IMR-90 (cell line): ENCODE measurements around the gene POLR3B. TPM values are rescaled to one million over a fixed set of nuclear protein-coding genes. Genes with fewer than 3 reads are reported as not detected.

ENCODE experiments used
- ATAC-seq: fragments of 200-7000 bp; cut with Tn5 transposase; 2 replicates; pipeline ENCODE4 v1.9.1; 2020; ENCODE audit warnings: low read depth, mild to moderate bottlenecking, moderate library complexity
- BruUV-seq: library from RNA; stranded (reverse); fragments of 400-500 nt; replicated peaks from 2 replicates; lab custom pipeline; 2021; lab: Mats Ljungman, UMichigan
- CTCF ChIA-PET: fragments of 300-600 bp; formaldehyde crosslinking; extraction: SDS; loops from one replicate; lab custom pipeline; 2021; ENCODE audit warnings: antibody characterized with exemption; lab: Yijun Ruan, JAX
- POLR2A ChIA-PET: fragments of 300-600 bp; sonication (Branson Sonifier 250); formaldehyde crosslinking; loops from one replicate; lab custom pipeline; 2022; ENCODE audit warnings: antibody characterized with exemption; ENCODE audit not compliant: unreplicated experiment; lab: Charles Lee
- DNase-seq: peaks from one replicate; pipeline ENCODE4 v3.0.0; 2013
- H2AFZ ChIP-seq: replicated peaks from 2 replicates; pipeline ENCODE3; 2013; ENCODE audit warnings: low read length, mild to moderate bottlenecking; ENCODE audit not compliant: poor library complexity
- H2AK5ac ChIP-seq: 2 replicates; pipeline ENCODE4 v1.6.1; 2013; ENCODE audit warnings: low read depth, low read length, inconsistent platforms
- H2AK9ac ChIP-seq: replicated peaks from 2 replicates; pipeline ENCODE3; 2013; ENCODE audit warnings: mild to moderate bottlenecking, low read depth, low read length, moderate library complexity; ENCODE audit not compliant: poor library complexity
- H2BK120ac ChIP-seq: 2 replicates; pipeline ENCODE4 v1.6.1; 2013; ENCODE audit warnings: low read depth, low read length, inconsistent platforms
- H2BK15ac ChIP-seq: 3 replicates; pipeline ENCODE4 v1.6.1; 2013; ENCODE audit warnings: low read depth, low read length, inconsistent platforms
- H2BK20ac ChIP-seq: 2 replicates; pipeline ENCODE4 v1.6.1; 2013; ENCODE audit warnings: low read depth, mild to moderate bottlenecking, inconsistent platforms, low read length, moderate library complexity
- H2BK5ac ChIP-seq: 2 replicates; pipeline ENCODE4 v1.6.1; 2013; ENCODE audit warnings: mild to moderate bottlenecking, low read depth, low read length, inconsistent platforms; ENCODE audit not compliant: poor library complexity, severe bottlenecking
- H3K14ac ChIP-seq: replicated peaks from 2 replicates; pipeline ENCODE4 v1.6.1; 2013; ENCODE audit warnings: low read depth, low read length, inconsistent platforms
- H3K18ac ChIP-seq: 2 replicates; pipeline ENCODE4 v1.6.1; 2013; ENCODE audit warnings: low read depth, low read length, control low read depth
- H3K23ac ChIP-seq: 2 replicates; pipeline ENCODE4 v1.6.1; 2013; ENCODE audit warnings: low read depth, low read length, inconsistent platforms
- H3K27ac ChIP-seq: 2 replicates; pipeline ENCODE4 v1.5.1; 2013; ENCODE audit warnings: mild to moderate bottlenecking, control low read depth, low read length; ENCODE audit not compliant: insufficient read depth
- H3K27me3 ChIP-seq: 2 replicates; pipeline ENCODE4 v1.6.1; 2013; ENCODE audit warnings: low read length; ENCODE audit not compliant: control insufficient read depth, insufficient read depth
- H3K36me3 ChIP-seq: 2 replicates; pipeline ENCODE4 v1.6.1; 2013; ENCODE audit warnings: low read length, mixed read lengths; ENCODE audit not compliant: control insufficient read depth, insufficient read depth
- H3K4ac ChIP-seq: 2 replicates; pipeline ENCODE4 v1.6.1; 2013; ENCODE audit warnings: low read depth, low read length, inconsistent platforms
- H3K4me1 ChIP-seq: 2 replicates; pipeline ENCODE4 v1.6.1; 2013; ENCODE audit warnings: low read length, mixed read lengths; ENCODE audit not compliant: control insufficient read depth, insufficient read depth
- H3K4me2 ChIP-seq: 2 replicates; pipeline ENCODE4 v1.6.1; 2013; ENCODE audit warnings: low read depth, mild to moderate bottlenecking, control low read depth, low read length, moderate library complexity
- H3K4me3 ChIP-seq: 2 replicates; pipeline ENCODE4 v1.5.1; 2013; ENCODE audit warnings: low read depth, mild to moderate bottlenecking, control low read depth, low read length, moderate library complexity; ENCODE audit not compliant: insufficient read depth
- H3K56ac ChIP-seq: 2 replicates; pipeline ENCODE4 v1.6.1; 2013; ENCODE audit warnings: low read length, inconsistent platforms; ENCODE audit not compliant: insufficient read depth; ENCODE audit errors: extremely low read depth
- H3K79me1 ChIP-seq, 2 experiments: 2 replicates each; pipeline ENCODE4 v1.6.1; 2013; ENCODE audit warnings: low read length in 2 of 2, inconsistent platforms in 1 of 2, low read depth in 1 of 2
- H3K9ac ChIP-seq: 2 replicates; pipeline ENCODE4 v1.6.1; 2013; ENCODE audit warnings: low read depth, low read length, control low read depth
- H3K9me1 ChIP-seq: 2 replicates; pipeline ENCODE4 v1.6.1; 2013; ENCODE audit warnings: low read length, inconsistent platforms; ENCODE audit not compliant: insufficient read depth
- H3K9me3 ChIP-seq: 2 replicates; pipeline ENCODE4 v1.6.1; 2013; ENCODE audit warnings: low read length; ENCODE audit not compliant: control insufficient read depth, insufficient read depth
- H4K20me1 ChIP-seq: 2 replicates; pipeline ENCODE4 v1.6.1; 2013; ENCODE audit warnings: low read length, inconsistent platforms; ENCODE audit not compliant: insufficient read depth
- H4K5ac ChIP-seq: 2 replicates; pipeline ENCODE4 v1.6.1; 2013; ENCODE audit warnings: mild to moderate bottlenecking, low read depth, low read length, control low read depth
- H4K8ac ChIP-seq, 2 experiments: 2 replicates each; pipeline ENCODE4 v1.6.1; 2013; ENCODE audit warnings: low read depth in 2 of 2, low read length in 2 of 2, control low read depth in 1 of 2, inconsistent platforms in 1 of 2
- H4K91ac ChIP-seq: 2 replicates; pipeline ENCODE4 v1.6.1; 2013; ENCODE audit warnings: low read depth, low read length, inconsistent platforms; ENCODE audit not compliant: insufficient read depth
- MAFK ChIP-seq: IDR thresholded peaks from 2 replicates; pipeline ENCODE4 v1.6.1; 2012; ENCODE audit warnings: low read depth, low read length, improper control_type of control experiment
- NFE2L2 ChIP-seq: fragments of 150-350 bp; IDR thresholded peaks from 2 replicates; pipeline ENCODE4 v1.6.1; 2016; ENCODE audit warnings: low read depth, mild to moderate bottlenecking, low read length
- SMC3 ChIP-seq: fragments of 150-350 bp; IDR thresholded peaks from 2 replicates; pipeline ENCODE4 v1.6.1; 2016; ENCODE audit warnings: low read depth, mild to moderate bottlenecking, antibody characterized with exemption, low read length, moderate library complexity
- USF2 ChIP-seq: fragments of 150-350 bp; IDR thresholded peaks from 2 replicates; pipeline ENCODE4 v1.6.1; 2017; ENCODE audit warnings: mild to moderate bottlenecking, antibody characterized with exemption, low read length, low read depth
- WGBS, 2 experiments: methylation state at CpG; one replicate each; pipeline versions ENCODE4 v1.1.5 to v1.1.7; 2013; ENCODE audit warnings: missing lambda C conversion rate in 2 of 2; ENCODE audit not compliant: insufficient read length in 1 of 2; ENCODE audit errors: extremely low coverage in 2 of 2; 5-methylcytosine and 5-hydroxymethylcytosine counted together
- dilution Hi-C: fragments of 300-500 bp; cut with HindIII; formaldehyde crosslinking; loops from one replicate; pipeline ENCODE4 v1.14.3; 2018; ENCODE audit warnings: low sequenced_read_pairs; ENCODE audit not compliant: unreplicated experiment
- in situ Hi-C: fragments of 300-500 bp; cut with MboI; formaldehyde crosslinking; loops from 3 replicates; pipeline ENCODE4 v1.14.3; 2019; ENCODE audit warnings: low sequenced_read_pairs, inconsistent platforms, mixed read lengths
- intact Hi-C: fragments of 100-400 bp; cut with micrococcal nuclease; formaldehyde crosslinking; loops from 2 replicates; pipeline ENCODE4 v1.10.0; 2022
- polyA plus RNA-seq, 3 experiments: library from polyadenylated mRNA; depleted of rRNA; stranded (reverse); fragments of >200 nt; gene quantifications; 2 replicates each; pipeline ENCODE4 v1.2.3, GENCODE V29; 2012; ENCODE audit warnings: low replicate concordance in 1 of 3
- total RNA-seq: library from RNA; depleted of rRNA; stranded (reverse); fragments of >200 nt; gene quantifications from 2 replicates; pipeline ENCODE4 v1.2.3, GENCODE V29; 2012

POLR3B gene
- total and polyA plus RNA-seq, 2 of the 4 experiments (the other 2 are of a cell fraction), result 6.9 to 15.4 TPM

- Histone ChIP-seq H2AK9ac (no peak overlapping the region), H3K14ac (no peak overlapping the region), H4K20me1 (no peaks in the 10 kb centered on the region; the same call in 1 of the 2 replicates), H3K56ac (no peak overlapping the region), H3K9ac (peak overlapping the region; percentile 51; the same call in 1 of the 2 replicates), H2AFZ (peak overlapping the region; percentile 25), H3K27me3 (no peaks in the 10 kb centered on the region), H4K91ac (no peak overlapping the region), H4K8ac (no peak overlapping the region), H3K18ac (no peak overlapping the region), H2BK15ac (no peak overlapping the region), H3K23ac (no peak overlapping the region), H2AK5ac (no peak overlapping the region), H3K4me1 (peaks cover 3% of the 10 kb centered on the region), H3K27ac (no peak overlapping the region), H3K4me3 (peak overlapping the region; percentile 15; the same call in 1 of the 2 replicates), H2BK120ac (no peak overlapping the region), H3K79me1 (no peaks in the 10 kb centered on the region), H2BK20ac (no peak overlapping the region), H3K9me1 (peaks cover 4% of the 10 kb centered on the region), H3K4me2 (peak overlapping the region; percentile 69), H3K9me3 (no peaks in the 10 kb centered on the region), H4K5ac (no peak overlapping the region), H3K36me3 (peaks cover 4% of the 10 kb centered on the region), H2BK5ac (no peak overlapping the region), H3K4ac (no peak overlapping the region)
- ChIA-PET POLR2A (no interaction called here), CTCF (no interaction called here)
- TF ChIP-seq MAFK (no peak), SMC3 (no peak), NFE2L2 (no peak), USF2 (no peak)
- 57% methylated on average over 1 of the region's 2 CpGs; no CpG with 5 or more reads in 1 of the 2 experiments for WGBS, 2 experiments
- ATAC-seq (peak; percentile 56), DNase-seq (no peak)
- intact Hi-C loops, result loop anchor here (5.0 kb wide), 1 partner anchor 96 kb away; the partner anchor contains the start of gene CKAP4
- no TSS peak for BruUV-seq
- dilution Hi-C loops, result no loop called here
- in situ Hi-C loops, result loop anchor here (5.0 kb wide), 1 partner anchor 116 kb away; no protein-coding TSS in a partner anchor
These were observed 14.4 kb upstream of the POLR3B start for GRCh38 chr12:106343214-106343528.
